ENCODE results near the gene TOP2B.

TOP2B gene

GRCh38 chr3:25582242-25582641 is 82.5 kb downstream of the TOP2B start:
- Histone ChIP-seq H3K9me3 (ENCODE audit: control insufficient read depth in 2 of 2, low read length in 2 of 2) (no peaks in the 10 kb centered on the region), H3K27ac (ENCODE audit: low read length) (no peak overlapping the region), H3K4me1 (ENCODE audit: control insufficient read depth, insufficient read depth, low read length) (no peaks in the 10 kb centered on the region), H3K9ac (ENCODE audit: low read length in 2 of 2) (no peak overlapping the region), H3K36me3 (ENCODE audit: control insufficient read depth in 2 of 2, insufficient read depth in 2 of 2, low read length in 2 of 2) (peaks cover 15 to 21% of the 10 kb centered on the region in 2 donors), H3K27me3 (ENCODE audit: control insufficient read depth in 1 of 2, insufficient read depth in 2 of 2, low read length in 2 of 2) (no peaks in the 10 kb centered on the region), H3K4me3 (ENCODE audit: low read length in 2 of 2) (no peak overlapping the region)

- no peaks in the 10 kb centered on the region for H3K9me3 ChIP-seq (ENCODE audit: control insufficient read depth in 2 of 2, low read length in 2 of 2)
- H3K27ac ChIP-seq (ENCODE audit: low read length) = no peak overlapping the region
- no peak overlapping the region for H3K4me3 ChIP-seq (ENCODE audit: low read length in 2 of 2)
- peaks cover 15 to 21% of the 10 kb centered on the region in 2 donors for H3K36me3 ChIP-seq (ENCODE audit: control insufficient read depth in 2 of 2, insufficient read depth in 2 of 2, low read length in 2 of 2)
- H3K9ac ChIP-seq (ENCODE audit: low read length in 2 of 2) = no peak overlapping the region
- H3K27me3 ChIP-seq (ENCODE audit: control insufficient read depth in 1 of 2, insufficient read depth in 2 of 2, low read length in 2 of 2) = no peaks in the 10 kb centered on the region
- no peaks in the 10 kb centered on the region for H3K4me1 ChIP-seq (ENCODE audit: control insufficient read depth, insufficient read depth, low read length)
Observed at GRCh38 chr3:25581823-25582222, 82.9 kb downstream of the TOP2B start.

GRCh38 chr3:25581335-25581734 is 83.4 kb downstream of the TOP2B start:
- H3K36me3 ChIP-seq (ENCODE audit: control insufficient read depth in 2 of 2, insufficient read depth in 2 of 2, low read length in 2 of 2) = peaks cover 15 to 21% of the 10 kb centered on the region in 2 donors

GRCh38 chr3:25580534-25580933 is 84.2 kb downstream of the TOP2B start:
- H3K36me3 ChIP-seq (ENCODE audit: control insufficient read depth in 2 of 2, insufficient read depth in 2 of 2, low read length in 2 of 2) = peaks cover 15 to 21% of the 10 kb centered on the region in 2 donors
- no peaks in the 10 kb centered on the region for H3K27me3 ChIP-seq (ENCODE audit: control insufficient read depth in 1 of 2, insufficient read depth in 2 of 2, low read length in 2 of 2)
- H3K9ac ChIP-seq (ENCODE audit: low read length in 2 of 2) = no peak overlapping the region
- no peak overlapping the region for H3K27ac ChIP-seq (ENCODE audit: low read length)
- H3K4me1 ChIP-seq (ENCODE audit: control insufficient read depth, insufficient read depth, low read length) = no peaks in the 10 kb centered on the region
- no peak overlapping the region for H3K4me3 ChIP-seq (ENCODE audit: low read length in 2 of 2)
- H3K9me3 ChIP-seq (ENCODE audit: control insufficient read depth in 2 of 2, low read length in 2 of 2) = no peaks in the 10 kb centered on the region

More at GRCh38 chr3:25581335-25581734, 83.4 kb downstream of the TOP2B start:
- Histone ChIP-seq H3K4me3 (ENCODE audit: low read length in 2 of 2) (no peak overlapping the region), H3K9ac (ENCODE audit: low read length in 2 of 2) (no peak overlapping the region), H3K9me3 (ENCODE audit: control insufficient read depth in 2 of 2, low read length in 2 of 2) (no peaks in the 10 kb centered on the region), H3K27me3 (ENCODE audit: control insufficient read depth in 1 of 2, insufficient read depth in 2 of 2, low read length in 2 of 2) (no peaks in the 10 kb centered on the region), H3K4me1 (ENCODE audit: control insufficient read depth, insufficient read depth, low read length) (no peaks in the 10 kb centered on the region), H3K27ac (ENCODE audit: low read length) (no peak overlapping the region)

GRCh38 chr3:25578059-25578458 is 86.6 kb downstream of the TOP2B start:
- Histone ChIP-seq H3K27ac (ENCODE audit: low read length) (no peak overlapping the region), H3K36me3 (ENCODE audit: control insufficient read depth in 2 of 2, insufficient read depth in 2 of 2, low read length in 2 of 2) (peaks cover 15 to 21% of the 10 kb centered on the region in 2 donors), H3K4me3 (ENCODE audit: low read length in 2 of 2) (no peak overlapping the region), H3K4me1 (ENCODE audit: control insufficient read depth, insufficient read depth, low read length) (no peaks in the 10 kb centered on the region), H3K27me3 (ENCODE audit: control insufficient read depth in 1 of 2, insufficient read depth in 2 of 2, low read length in 2 of 2) (no peaks in the 10 kb centered on the region), H3K9ac (ENCODE audit: low read length in 2 of 2) (no peak overlapping the region), H3K9me3 (ENCODE audit: control insufficient read depth in 2 of 2, low read length in 2 of 2) (no peaks in the 10 kb centered on the region)

GRCh38 chr3:25576831-25577454 is 87.8 kb downstream of the TOP2B start:
- Histone ChIP-seq H3K36me3 (ENCODE audit: control insufficient read depth in 2 of 2, insufficient read depth in 2 of 2, low read length in 2 of 2) (peaks cover 7 to 15% of the 10 kb centered on the region in 2 donors), H3K4me3 (ENCODE audit: low read length in 2 of 2) (no peak overlapping the region), H3K9ac (ENCODE audit: low read length in 2 of 2) (no peak overlapping the region), H3K27me3 (ENCODE audit: control insufficient read depth in 1 of 2, insufficient read depth in 2 of 2, low read length in 2 of 2) (no peaks in the 10 kb centered on the region), H3K27ac (ENCODE audit: low read length) (no peak overlapping the region), H3K4me1 (ENCODE audit: control insufficient read depth, insufficient read depth, low read length) (no peaks in the 10 kb centered on the region), H3K9me3 (ENCODE audit: control insufficient read depth in 2 of 2, low read length in 2 of 2) (no peaks in the 10 kb centered on the region)

- no peak overlapping the region for H3K27ac ChIP-seq (ENCODE audit: low read length)
- H3K9ac ChIP-seq (ENCODE audit: low read length in 2 of 2) = no peak overlapping the region
- H3K27me3 ChIP-seq (ENCODE audit: control insufficient read depth in 1 of 2, insufficient read depth in 2 of 2, low read length in 2 of 2) = no peaks in the 10 kb centered on the region
- H3K4me3 ChIP-seq (ENCODE audit: low read length in 2 of 2) = no peak overlapping the region
- no peaks in the 10 kb centered on the region for H3K4me1 ChIP-seq (ENCODE audit: control insufficient read depth, insufficient read depth, low read length)
- no peaks in the 10 kb centered on the region for H3K9me3 ChIP-seq (ENCODE audit: control insufficient read depth in 2 of 2, low read length in 2 of 2)
- peaks cover 4 to 12% of the 10 kb centered on the region in 2 donors for H3K36me3 ChIP-seq (ENCODE audit: control insufficient read depth in 2 of 2, insufficient read depth in 2 of 2, low read length in 2 of 2)
Observed at GRCh38 chr3:25576146-25576545, 88.6 kb downstream of the TOP2B start.

- Histone ChIP-seq H3K27ac (ENCODE audit: low read length) (no peak overlapping the region), H3K4me1 (ENCODE audit: control insufficient read depth, insufficient read depth, low read length) (no peaks in the 10 kb centered on the region), H3K36me3 (ENCODE audit: control insufficient read depth in 2 of 2, insufficient read depth in 2 of 2, low read length in 2 of 2) (peaks cover 2 to 7% of the 10 kb centered on the region in 2 donors), H3K4me3 (ENCODE audit: low read length in 2 of 2) (no peak overlapping the region), H3K9ac (ENCODE audit: low read length in 2 of 2) (no peak overlapping the region), H3K9me3 (ENCODE audit: control insufficient read depth in 2 of 2, low read length in 2 of 2) (no peaks in the 10 kb centered on the region), H3K27me3 (ENCODE audit: control insufficient read depth in 1 of 2, insufficient read depth in 2 of 2, low read length in 2 of 2) (no peaks in the 10 kb centered on the region)
Observed at GRCh38 chr3:25575001-25575400, 89.7 kb downstream of the TOP2B start.

- Histone ChIP-seq H3K4me3 (ENCODE audit: low read length in 2 of 2) (no peak overlapping the region), H3K27me3 (ENCODE audit: control insufficient read depth in 1 of 2, insufficient read depth in 2 of 2, low read length in 2 of 2) (no peaks in the 10 kb centered on the region), H3K27ac (ENCODE audit: low read length) (no peak overlapping the region), H3K4me1 (ENCODE audit: control insufficient read depth, insufficient read depth, low read length) (no peaks in the 10 kb centered on the region), H3K9me3 (ENCODE audit: control insufficient read depth in 2 of 2, low read length in 2 of 2) (no peaks in the 10 kb centered on the region), H3K36me3 (ENCODE audit: control insufficient read depth in 2 of 2, insufficient read depth in 2 of 2, low read length in 2 of 2) (peaks cover 5 to 11% of the 10 kb centered on the region in 2 donors), H3K9ac (ENCODE audit: low read length in 2 of 2) (no peak overlapping the region)
Observed at GRCh38 chr3:25574172-25574765, 90.4 kb downstream of the TOP2B start.

GRCh38 chr3:25573386-25574171 is 91.1 kb downstream of the TOP2B start:
- H3K36me3 ChIP-seq (ENCODE audit: control insufficient read depth in 2 of 2, insufficient read depth in 2 of 2, low read length in 2 of 2) = peaks cover 5 to 11% of the 10 kb centered on the region in 2 donors
- no peaks in the 10 kb centered on the region for H3K4me1 ChIP-seq (ENCODE audit: control insufficient read depth, insufficient read depth, low read length)
- no peak overlapping the region for H3K27ac ChIP-seq (ENCODE audit: low read length)
- no peak overlapping the region for H3K9ac ChIP-seq (ENCODE audit: low read length in 2 of 2)
- no peaks in the 10 kb centered on the region for H3K9me3 ChIP-seq (ENCODE audit: control insufficient read depth in 2 of 2, low read length in 2 of 2)
- no peak overlapping the region for H3K4me3 ChIP-seq (ENCODE audit: low read length in 2 of 2)
- no peaks in the 10 kb centered on the region for H3K27me3 ChIP-seq (ENCODE audit: control insufficient read depth in 1 of 2, insufficient read depth in 2 of 2, low read length in 2 of 2)

Data from stomach smooth muscle (tissue), 2 donors.